Lower leg skin (tissue), 3 donors: ENCODE results near the gene ABLIM1.

Source experiments
- CTCF ChIP-seq, 3 donors: fragments of 450-650 bp; IDR thresholded peaks; one replicate each; pipeline ENCODE4 v1.5.1; 2016; ENCODE audit warnings: antibody characterized with exemption in 3 of 3, mild to moderate bottlenecking in 3 of 3, moderate library complexity in 2 of 3
- POLR2A ChIP-seq, 2 donors: fragments of 450-650 bp; IDR thresholded peaks; one replicate each; pipeline ENCODE4 v1.6.1; 2016 to 2017; ENCODE audit warnings: antibody characterized with exemption in 2 of 2, mild to moderate bottlenecking in 1 of 2, moderate library complexity in 1 of 2

DNA sequence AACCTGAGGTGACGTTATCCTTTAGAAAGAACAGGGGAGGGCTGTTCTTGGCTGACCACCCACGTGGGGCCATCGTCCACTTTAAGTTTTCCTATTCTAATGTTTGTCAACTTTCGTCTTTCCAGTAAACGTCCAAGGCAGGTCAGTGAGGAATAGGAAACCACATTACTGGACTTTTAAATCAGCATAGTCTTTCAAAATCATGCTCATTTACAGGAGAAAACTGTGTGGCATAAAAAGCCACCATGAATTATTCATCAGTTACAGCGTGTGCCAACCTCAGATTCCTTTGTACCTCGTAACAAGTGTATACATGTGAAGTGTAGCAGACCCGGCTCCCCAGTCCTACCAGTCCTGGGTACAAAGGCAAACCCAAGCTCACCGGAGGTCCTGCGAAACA is 25.1 kb upstream of the ABLIM1 start:
- TF ChIP-seq CTCF (IDR thresholded peaks at IDR 0.05): no peak
- no peak for TF ChIP-seq POLR2A (IDR thresholded peaks at IDR 0.05)
